HepG2 (cell line): ENCODE results near the gene ERMARD. TPM values are rescaled to one million over a fixed set of nuclear protein-coding genes. Genes with fewer than 3 reads are reported as not detected.
A peak's percentile ranks its signal among the peaks of the same experiment; 100 is the strongest.

Experiments
- BORCS8-MEF2B ChIP-seq: sonication (generic); formaldehyde crosslinking; IDR thresholded peaks from 2 replicates; pipeline ENCODE4 v1.8.0; 2022; ENCODE audit warnings: mild to moderate bottlenecking, missing genetic modification reagents
- CREB1 ChIP-seq, 2 experiments: fragments of 450-650 bp in 1 of 2; IDR thresholded peaks; 2 replicates each; pipeline ENCODE4 v1.6.1; 2016 to 2017; ENCODE audit warnings: control low read depth in 1 of 2, mild to moderate bottlenecking in 1 of 2, missing compliant biosample characterization in 1 of 2, missing genetic modification characterization in 1 of 2
- FOXP1 ChIP-seq, 2 experiments: fragments of 450-650 bp in 1 of 2; IDR thresholded peaks; 2 replicates each; pipeline ENCODE4 v1.6.1; 2017 to 2018; ENCODE audit warnings: antibody characterized with exemption in 1 of 2
- MEF2D ChIP-seq: sonication (generic); formaldehyde crosslinking; IDR thresholded peaks from 2 replicates; pipeline ENCODE4 v1.5.1; 2020; ENCODE audit warnings: mild to moderate bottlenecking, missing genetic modification reagents
- PAX8 ChIP-seq: sonication (generic); formaldehyde crosslinking; IDR thresholded peaks from 2 replicates; pipeline ENCODE4 v1.8.0; 2022; ENCODE audit warnings: mild to moderate bottlenecking, missing genetic modification reagents, borderline replicate concordance
- PHB2 ChIP-seq: fragments of 450-650 bp; IDR thresholded peaks from 2 replicates; pipeline ENCODE4 v1.6.1; 2018; ENCODE audit not compliant: partially characterized antibody
- RFX5 ChIP-seq: IDR thresholded peaks from 2 replicates; pipeline ENCODE4 v1.6.1; 2011; ENCODE audit warnings: low read depth, low read length, improper control_type of control experiment
- SAFB2 ChIP-seq: sonication (generic); formaldehyde crosslinking; IDR thresholded peaks from 2 replicates; pipeline ENCODE4 v1.5.1; 2020; ENCODE audit warnings: missing genetic modification reagents, low read depth, mild to moderate bottlenecking, borderline replicate concordance
- SP140L ChIP-seq: sonication (generic); formaldehyde crosslinking; IDR thresholded peaks from 2 replicates; pipeline ENCODE4 v1.4.0; 2020; ENCODE audit warnings: missing genetic modification reagents, borderline replicate concordance
- polyA plus RNA-seq, 8 experiments: library from polyadenylated mRNA; depleted of rRNA in 3 of 8; stranded (reverse) in 7 of 8; unstranded in 1 of 8; fragments of >200 nt; fragmentation: Illumina TruSeq in 4 of 8; extraction: Trizol in 4 of 8; gene quantifications; 2 replicates each; pipeline versions ENCODE4 v1.2.1 to v1.2.3, GENCODE V29; 2011 to 2016; ENCODE audit warnings: low read depth in 4 of 8, missing spikeins in 1 of 8, mixed read lengths in 1 of 8; ENCODE audit not compliant: insufficient read depth in 1 of 8
- total RNA-seq, 5 experiments: library from RNA; depleted of rRNA; stranded (reverse); fragments of >200 nt; fragmentation: Illumina TruSeq; extraction: Trizol; gene quantifications; 2 replicates each; pipeline ENCODE4 v1.2.3, GENCODE V29; 2016; ENCODE audit warnings: low read depth in 1 of 5
- TF ChIP-seq, protein P1 (sequence below): sonication (generic); formaldehyde crosslinking; IDR thresholded peaks from 2 replicates; pipeline ENCODE4 v1.4.0; 2020; ENCODE audit warnings: missing genetic modification reagents, mild to moderate bottlenecking, borderline replicate concordance
- TF ChIP-seq, protein P2 (sequence below): sonication (generic); formaldehyde crosslinking; IDR thresholded peaks from 2 replicates; pipeline ENCODE4 v1.9.0; 2021; ENCODE audit warnings: mild to moderate bottlenecking, missing genetic modification reagents
- TF ChIP-seq, protein P3 (sequence below): sonication (generic); formaldehyde crosslinking; IDR thresholded peaks from 2 replicates; pipeline ENCODE4 v1.4.0; 2020; ENCODE audit warnings: missing genetic modification reagents, borderline replicate concordance
- TF ChIP-seq, protein P4 (sequence below): sonication (generic); formaldehyde crosslinking; IDR thresholded peaks from 2 replicates; pipeline ENCODE4 v1.4.0; 2020; ENCODE audit warnings: missing genetic modification reagents

Gene ERMARD
- total and polyA plus RNA-seq, 2 of the 13 experiments (the other 11 are each of a cell fraction or from before 2014, with no cell fraction given) = 8.8 to 10.7 TPM

DNA sequence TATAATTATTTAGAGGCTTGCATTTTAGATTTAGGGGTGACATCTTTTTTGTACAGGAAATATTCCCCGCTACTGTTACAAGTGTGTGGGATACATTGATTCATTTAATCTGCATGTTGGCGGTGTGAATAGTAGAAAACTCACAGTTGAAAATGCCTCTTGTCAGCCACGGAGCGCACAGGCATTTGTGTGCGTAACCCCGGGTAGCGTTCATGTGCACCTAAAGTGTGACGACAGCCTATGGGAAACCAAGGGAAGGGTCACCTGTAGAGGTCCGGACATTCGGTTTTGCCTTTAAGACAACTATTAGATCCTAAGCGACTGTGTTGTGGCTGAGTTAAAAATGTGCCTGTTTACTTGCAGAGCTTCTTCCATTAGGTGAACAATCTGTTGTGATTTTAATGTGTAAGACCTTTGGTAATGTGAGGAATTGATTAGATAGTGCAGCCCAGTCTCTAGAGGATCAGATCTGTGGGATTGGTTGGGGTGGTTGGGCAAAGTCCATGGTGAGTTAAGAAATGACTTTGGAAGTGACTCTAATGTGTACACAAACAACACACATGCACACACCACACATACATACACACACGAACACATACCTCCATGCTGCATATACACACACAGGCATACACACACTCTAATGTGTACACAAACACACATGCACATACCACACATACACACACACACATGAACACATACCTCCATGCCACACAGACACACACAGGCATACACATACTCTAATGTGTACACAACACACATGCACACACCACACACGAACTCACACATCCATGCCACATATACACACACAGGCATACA lies 15.7 kb downstream of the ERMARD start (continued):
- TF ChIP-seq, protein P1, sequence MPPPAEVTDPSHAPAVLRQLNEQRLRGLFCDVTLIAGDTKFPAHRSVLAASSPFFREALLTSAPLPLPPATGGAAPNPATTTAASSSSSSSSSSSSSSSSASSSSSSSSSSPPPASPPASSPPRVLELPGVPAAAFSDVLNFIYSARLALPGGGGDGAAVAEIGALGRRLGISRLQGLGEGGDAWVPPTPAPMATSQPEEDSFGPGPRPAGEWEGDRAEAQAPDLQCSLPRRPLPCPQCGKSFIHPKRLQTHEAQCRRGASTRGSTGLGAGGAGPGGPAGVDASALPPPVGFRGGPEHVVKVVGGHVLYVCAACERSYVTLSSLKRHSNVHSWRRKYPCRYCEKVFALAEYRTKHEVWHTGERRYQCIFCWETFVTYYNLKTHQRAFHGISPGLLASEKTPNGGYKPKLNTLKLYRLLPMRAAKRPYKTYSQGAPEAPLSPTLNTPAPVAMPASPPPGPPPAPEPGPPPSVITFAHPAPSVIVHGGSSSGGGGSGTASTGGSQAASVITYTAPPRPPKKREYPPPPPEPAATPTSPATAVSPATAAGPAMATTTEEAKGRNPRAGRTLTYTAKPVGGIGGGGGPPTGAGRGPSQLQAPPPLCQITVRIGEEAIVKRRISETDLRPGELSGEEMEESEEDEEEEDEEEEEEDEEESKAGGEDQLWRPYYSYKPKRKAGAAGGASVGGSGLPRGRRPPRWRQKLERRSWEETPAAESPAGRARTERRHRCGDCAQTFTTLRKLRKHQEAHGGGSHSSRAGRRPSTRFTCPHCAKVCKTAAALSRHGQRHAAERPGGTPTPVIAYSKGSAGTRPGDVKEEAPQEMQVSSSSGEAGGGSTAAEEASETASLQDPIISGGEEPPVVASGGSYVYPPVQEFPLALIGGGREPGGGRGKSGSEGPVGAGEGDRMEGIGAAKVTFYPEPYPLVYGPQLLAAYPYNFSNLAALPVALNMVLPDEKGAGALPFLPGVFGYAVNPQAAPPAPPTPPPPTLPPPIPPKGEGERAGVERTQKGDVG (CRISPR knock-in tag) = no peak
- no peak for TF ChIP-seq SP140L (CRISPR knock-in tag)
- TF ChIP-seq, protein P2, sequence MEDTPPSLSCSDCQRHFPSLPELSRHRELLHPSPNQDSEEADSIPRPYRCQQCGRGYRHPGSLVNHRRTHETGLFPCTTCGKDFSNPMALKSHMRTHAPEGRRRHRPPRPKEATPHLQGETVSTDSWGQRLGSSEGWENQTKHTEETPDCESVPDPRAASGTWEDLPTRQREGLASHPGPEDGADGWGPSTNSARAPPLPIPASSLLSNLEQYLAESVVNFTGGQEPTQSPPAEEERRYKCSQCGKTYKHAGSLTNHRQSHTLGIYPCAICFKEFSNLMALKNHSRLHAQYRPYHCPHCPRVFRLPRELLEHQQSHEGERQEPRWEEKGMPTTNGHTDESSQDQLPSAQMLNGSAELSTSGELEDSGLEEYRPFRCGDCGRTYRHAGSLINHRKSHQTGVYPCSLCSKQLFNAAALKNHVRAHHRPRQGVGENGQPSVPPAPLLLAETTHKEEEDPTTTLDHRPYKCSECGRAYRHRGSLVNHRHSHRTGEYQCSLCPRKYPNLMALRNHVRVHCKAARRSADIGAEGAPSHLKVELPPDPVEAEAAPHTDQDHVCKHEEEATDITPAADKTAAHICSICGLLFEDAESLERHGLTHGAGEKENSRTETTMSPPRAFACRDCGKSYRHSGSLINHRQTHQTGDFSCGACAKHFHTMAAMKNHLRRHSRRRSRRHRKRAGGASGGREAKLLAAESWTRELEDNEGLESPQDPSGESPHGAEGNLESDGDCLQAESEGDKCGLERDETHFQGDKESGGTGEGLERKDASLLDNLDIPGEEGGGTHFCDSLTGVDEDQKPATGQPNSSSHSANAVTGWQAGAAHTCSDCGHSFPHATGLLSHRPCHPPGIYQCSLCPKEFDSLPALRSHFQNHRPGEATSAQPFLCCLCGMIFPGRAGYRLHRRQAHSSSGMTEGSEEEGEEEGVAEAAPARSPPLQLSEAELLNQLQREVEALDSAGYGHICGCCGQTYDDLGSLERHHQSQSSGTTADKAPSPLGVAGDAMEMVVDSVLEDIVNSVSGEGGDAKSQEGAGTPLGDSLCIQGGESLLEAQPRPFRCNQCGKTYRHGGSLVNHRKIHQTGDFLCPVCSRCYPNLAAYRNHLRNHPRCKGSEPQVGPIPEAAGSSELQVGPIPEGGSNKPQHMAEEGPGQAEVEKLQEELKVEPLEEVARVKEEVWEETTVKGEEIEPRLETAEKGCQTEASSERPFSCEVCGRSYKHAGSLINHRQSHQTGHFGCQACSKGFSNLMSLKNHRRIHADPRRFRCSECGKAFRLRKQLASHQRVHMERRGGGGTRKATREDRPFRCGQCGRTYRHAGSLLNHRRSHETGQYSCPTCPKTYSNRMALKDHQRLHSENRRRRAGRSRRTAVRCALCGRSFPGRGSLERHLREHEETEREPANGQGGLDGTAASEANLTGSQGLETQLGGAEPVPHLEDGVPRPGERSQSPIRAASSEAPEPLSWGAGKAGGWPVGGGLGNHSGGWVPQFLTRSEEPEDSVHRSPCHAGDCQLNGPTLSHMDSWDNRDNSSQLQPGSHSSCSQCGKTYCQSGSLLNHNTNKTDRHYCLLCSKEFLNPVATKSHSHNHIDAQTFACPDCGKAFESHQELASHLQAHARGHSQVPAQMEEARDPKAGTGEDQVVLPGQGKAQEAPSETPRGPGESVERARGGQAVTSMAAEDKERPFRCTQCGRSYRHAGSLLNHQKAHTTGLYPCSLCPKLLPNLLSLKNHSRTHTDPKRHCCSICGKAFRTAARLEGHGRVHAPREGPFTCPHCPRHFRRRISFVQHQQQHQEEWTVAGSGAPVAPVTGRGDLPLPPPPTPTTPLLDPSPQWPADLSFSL (CRISPR knock-in tag) = peak; percentile 96
- peak; percentile 25; the same call in 1 of the 2 replicates for TF ChIP-seq CREB1 (IDR thresholded peaks at IDR 0.05)
- no peak for TF ChIP-seq CREB1 (CRISPR knock-in tag; IDR thresholded peaks at IDR 0.05)
- peak; percentile 85 for TF ChIP-seq FOXP1 (IDR thresholded peaks at IDR 0.05)
- peak; percentile 28; the same call in 1 of the 2 replicates for TF ChIP-seq FOXP1 (CRISPR knock-in tag; IDR thresholded peaks at IDR 0.05)
- TF ChIP-seq MEF2D (CRISPR knock-in tag) = no peak
- no peak for TF ChIP-seq BORCS8-MEF2B (CRISPR knock-in tag)
- peak; percentile 84 for TF ChIP-seq PHB2
- TF ChIP-seq SAFB2 = no peak
- no peak for TF ChIP-seq RFX5
- TF ChIP-seq PAX8 (CRISPR knock-in tag) = no peak
- TF ChIP-seq, protein P3, sequence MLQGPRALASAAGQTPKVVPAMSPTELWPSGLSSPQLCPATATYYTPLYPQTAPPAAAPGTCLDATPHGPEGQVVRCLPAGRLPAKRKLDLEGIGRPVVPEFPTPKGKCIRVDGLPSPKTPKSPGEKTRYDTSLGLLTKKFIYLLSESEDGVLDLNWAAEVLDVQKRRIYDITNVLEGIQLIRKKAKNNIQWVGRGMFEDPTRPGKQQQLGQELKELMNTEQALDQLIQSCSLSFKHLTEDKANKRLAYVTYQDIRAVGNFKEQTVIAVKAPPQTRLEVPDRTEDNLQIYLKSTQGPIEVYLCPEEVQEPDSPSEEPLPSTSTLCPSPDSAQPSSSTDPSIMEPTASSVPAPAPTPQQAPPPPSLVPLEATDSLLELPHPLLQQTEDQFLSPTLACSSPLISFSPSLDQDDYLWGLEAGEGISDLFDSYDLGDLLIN (CRISPR knock-in tag) = no peak
- TF ChIP-seq, protein P4, sequence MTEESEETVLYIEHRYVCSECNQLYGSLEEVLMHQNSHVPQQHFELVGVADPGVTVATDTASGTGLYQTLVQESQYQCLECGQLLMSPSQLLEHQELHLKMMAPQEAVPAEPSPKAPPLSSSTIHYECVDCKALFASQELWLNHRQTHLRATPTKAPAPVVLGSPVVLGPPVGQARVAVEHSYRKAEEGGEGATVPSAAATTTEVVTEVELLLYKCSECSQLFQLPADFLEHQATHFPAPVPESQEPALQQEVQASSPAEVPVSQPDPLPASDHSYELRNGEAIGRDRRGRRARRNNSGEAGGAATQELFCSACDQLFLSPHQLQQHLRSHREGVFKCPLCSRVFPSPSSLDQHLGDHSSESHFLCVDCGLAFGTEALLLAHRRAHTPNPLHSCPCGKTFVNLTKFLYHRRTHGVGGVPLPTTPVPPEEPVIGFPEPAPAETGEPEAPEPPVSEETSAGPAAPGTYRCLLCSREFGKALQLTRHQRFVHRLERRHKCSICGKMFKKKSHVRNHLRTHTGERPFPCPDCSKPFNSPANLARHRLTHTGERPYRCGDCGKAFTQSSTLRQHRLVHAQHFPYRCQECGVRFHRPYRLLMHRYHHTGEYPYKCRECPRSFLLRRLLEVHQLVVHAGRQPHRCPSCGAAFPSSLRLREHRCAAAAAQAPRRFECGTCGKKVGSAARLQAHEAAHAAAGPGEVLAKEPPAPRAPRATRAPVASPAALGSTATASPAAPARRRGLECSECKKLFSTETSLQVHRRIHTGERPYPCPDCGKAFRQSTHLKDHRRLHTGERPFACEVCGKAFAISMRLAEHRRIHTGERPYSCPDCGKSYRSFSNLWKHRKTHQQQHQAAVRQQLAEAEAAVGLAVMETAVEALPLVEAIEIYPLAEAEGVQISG (CRISPR knock-in tag) = no peak
